ENCODE measurements around the gene GPR108.
"Not testable (repeated sequence)": the region's sequence is repeated elsewhere in the genome, so short reads cannot be mapped to it uniquely, and the experiment has no call there.

Gene GPR108

GRCh38 chr19:6760606-6761005, 23.2 kb upstream of the GPR108 start:
- DNase-seq: no peak

- DNase-seq: no peak
Observed at GRCh38 chr19:6754653-6755463, 17.5 kb upstream of the GPR108 start.

DNA sequence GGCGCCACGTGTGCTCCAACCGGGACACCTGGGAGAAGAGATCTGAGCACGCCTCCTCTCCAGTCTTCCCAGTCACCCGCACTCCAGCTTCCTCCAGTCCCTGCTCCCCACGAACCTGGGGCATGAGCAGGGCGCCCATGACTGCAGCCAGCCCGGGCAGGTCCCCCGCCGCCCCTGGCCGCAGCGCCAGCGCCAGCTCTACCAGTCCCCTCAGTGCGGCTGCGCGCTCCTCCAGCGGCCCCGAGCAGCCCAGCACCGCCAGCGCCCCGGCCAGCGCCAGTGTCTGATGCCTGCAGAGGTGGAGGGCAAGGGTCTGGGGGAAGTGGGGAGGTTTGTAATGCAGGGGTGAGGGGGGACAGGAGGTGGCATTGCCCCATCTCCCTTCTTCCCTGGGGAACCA, 16.8 kb upstream of the GPR108 start:
- no peak for DNase-seq

GRCh38 chr19:6753178-6754031, 16.0 kb upstream of the GPR108 start:
- peak; percentile 81 to 92 for DNase-seq

DNA sequence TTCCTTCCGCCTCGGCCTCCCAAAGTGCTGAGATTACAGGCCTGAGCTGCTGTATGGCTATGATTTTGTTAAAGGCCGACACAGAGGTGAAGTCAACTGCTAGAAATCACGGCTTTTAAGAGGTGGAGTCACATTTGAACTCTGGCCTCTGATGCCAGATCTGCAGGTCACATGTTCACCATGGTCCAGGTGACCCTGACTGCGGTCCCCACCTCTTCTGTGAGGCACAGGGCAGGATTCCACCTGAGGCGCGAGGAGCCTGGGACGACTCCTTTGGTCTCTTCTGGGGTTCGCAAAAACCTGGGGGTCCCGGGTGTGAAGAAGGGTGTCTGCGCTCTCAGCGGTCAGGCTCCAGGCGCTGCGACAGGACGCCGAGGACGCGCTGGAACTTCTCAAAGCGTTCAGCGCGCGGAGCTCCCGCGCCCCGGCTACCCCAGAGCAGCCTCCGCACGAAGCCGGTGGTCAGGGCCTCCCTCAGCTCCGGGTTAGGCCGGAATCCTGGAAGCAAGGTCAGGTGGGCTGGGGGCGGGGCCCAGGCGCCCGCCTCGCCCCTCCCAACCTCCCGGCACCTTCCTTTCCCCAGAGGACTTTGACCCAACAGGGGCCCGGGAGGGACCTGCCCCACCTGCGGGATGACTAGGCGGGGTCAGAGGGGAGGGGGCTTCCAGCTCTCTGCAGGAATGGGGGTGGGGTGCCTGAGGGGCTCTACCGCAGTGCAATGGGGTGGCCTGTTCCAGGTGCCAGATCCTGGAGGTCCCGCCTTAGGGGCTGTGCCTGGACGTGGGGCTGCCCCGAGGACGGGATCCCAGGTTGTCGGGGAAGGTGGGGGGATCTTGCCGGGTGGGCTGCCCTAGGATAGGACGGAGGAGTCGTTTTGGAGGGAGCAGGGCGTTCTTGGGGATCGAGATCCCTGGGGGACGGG, 15.1 kb upstream of the GPR108 start:
- no peak for DNase-seq

GRCh38 chr19:6751189-6751588, 13.8 kb upstream of the GPR108 start:
- no peak for DNase-seq

DNA sequence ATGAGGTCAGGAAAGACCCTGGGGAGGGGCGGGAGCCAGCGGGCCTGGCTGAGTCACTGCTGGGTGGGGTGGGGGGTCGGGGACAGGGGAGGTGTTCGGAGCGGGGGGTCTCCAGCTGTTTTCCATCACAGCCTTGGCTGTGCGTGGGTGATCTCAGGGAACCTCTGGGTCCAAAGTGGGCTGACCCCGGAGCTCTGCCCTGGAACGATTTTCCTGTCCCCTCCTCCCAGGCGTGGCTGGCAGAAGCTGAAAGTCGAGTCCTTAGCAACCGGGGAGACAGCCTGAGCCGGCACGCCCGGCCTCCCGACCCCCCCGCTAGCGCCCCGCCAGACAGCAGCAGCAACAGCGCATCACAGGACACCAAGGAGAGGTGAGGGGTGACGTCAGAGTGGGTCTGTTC, 12.7 kb upstream of the GPR108 start:
- no peak for DNase-seq

- DNase-seq: not testable (repeated sequence)
Observed at GRCh38 chr19:6748543-6748942, 11.2 kb upstream of the GPR108 start.

DNA sequence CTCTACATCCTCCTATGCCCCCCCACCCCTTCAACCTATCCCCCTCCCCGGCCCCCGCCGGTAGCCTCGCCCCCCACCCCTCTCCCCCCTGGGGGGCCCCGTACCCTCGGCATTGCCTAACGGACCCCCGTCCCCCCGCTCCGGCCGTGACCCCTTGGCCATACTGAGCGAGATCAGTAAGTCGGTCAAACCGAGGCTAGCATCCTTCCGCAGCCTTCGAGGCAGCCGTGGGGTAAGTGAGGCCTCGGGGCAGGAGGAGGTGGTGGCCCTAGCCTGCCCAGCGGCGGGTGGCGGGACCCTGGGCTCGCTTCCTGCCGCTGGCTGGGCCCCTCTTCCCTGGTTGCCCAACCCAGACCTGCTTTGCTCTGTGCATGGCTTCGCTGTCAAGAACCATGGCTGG, 8.6 kb upstream of the GPR108 start:
- DNase-seq: no peak

- no peak for DNase-seq
Observed at GRCh38 chr19:6744381-6745301, 7.3 kb upstream of the GPR108 start.

- DNase-seq: no peak
Observed at GRCh38 chr19:6743714-6744380, 6.5 kb upstream of the GPR108 start.

DNA sequence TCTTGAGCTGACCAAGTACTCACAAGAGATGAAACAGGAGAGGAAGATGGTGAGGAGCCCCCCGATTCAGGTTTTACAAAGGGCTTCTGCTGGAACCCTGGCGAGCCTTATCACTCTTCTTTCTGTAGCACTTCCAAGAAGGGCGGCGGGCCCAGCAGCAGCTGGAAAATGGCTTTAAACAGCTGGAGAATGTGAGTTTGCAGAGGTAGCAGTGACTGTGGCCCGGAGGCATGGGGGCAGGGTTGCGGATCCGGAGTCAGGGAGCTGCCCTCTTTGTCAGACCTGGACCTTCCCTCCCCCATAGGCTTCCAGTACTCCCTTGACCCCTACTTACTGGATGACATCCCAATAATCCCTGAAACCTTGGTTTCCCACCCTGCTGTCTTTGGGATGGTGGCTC, 5.7 kb upstream of the GPR108 start:
- no peak for DNase-seq

DNA sequence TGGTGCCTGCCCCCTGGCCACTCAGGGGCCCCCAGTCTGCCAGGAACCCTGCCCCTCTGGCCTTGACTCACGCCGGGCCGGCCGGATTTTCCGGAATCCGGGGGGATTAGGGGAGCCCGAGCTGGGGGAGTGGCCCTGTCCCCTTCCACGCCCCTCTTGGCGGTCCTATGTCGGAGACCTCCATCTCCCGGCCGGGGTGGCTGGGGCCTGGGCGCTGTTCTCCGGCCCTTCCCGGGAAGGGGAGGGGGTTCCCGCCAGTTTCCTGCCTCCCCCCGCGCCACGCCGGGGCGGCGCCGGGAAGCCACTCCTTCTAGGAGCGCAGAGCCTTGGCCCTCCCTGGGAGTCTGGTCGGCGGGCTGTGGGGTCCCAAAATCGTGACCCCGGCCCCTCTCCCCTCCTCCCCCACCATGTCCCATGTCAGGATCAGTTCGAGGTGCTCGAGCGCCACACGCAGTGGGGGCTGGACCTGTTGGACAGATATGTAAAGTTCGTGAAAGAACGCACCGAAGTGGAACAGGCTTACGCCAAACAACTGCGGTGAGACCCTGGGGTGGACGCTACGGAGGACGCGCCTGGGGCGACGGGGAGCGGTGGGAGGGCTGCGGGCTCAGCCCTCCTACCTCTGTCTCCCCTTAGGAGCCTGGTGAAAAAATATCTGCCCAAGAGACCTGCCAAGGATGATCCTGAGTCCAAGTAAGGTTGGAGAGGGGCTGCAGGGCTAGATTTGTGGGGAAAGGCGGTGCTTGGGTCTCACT, 3.4 kb upstream of the GPR108 start:
- DNase-seq: peak in 1 of 2 donors; percentile 57

DNA sequence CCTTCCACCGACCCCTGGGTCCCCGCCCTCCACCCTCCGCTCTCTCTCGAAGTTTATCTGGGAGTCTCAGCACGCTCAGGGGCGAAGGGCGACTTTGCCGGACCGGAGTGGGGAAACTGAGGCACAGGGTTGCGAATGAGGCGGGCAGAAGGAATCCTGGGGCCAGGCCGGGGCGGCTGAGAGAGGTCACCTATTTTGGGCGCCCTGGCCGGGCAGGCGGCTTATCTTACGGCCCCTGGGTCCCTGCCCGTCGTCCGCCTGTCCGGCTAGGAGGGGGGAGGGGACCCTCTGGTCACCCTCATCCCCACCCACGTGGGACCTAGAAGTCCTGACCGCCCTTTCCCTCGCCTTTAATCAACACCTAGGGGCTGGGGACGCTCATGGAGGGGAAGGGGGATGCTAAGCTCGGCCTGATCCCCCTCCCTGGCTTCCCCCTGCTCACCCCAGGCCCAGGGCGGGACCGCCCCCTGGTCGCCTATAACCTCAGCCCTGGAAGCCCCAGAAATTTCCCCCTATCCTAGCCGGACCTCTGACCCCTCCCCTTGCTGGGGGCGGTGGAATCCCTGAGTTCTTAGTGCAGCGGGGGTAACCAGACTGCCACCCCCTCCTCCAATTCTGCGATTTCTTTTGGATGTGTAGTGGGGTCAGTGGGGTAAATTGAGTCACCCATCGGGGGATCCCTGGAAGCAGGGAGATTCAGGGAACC, 2.7 kb upstream of the GPR108 start:
- DNase-seq: peak; percentile 67 to 86

- DNase-seq: peak; percentile 68 to 92
Observed at GRCh38 chr19:6739390-6739882, 2.1 kb upstream of the GPR108 start, which contains the start of gene TRIP10. TSS of gene TRIP10 (plus strand) at chr19:6739680. CDS start at chr19:6739762, 82 bp downstream.

- no peak for DNase-seq
Observed at GRCh38 chr19:6738787-6739389, 1.5 kb upstream of the GPR108 start.

- peak; percentile 75 to 76 for DNase-seq
Observed at GRCh38 chr19:6737873-6738786, 750 bp upstream of the GPR108 start.

DNA sequence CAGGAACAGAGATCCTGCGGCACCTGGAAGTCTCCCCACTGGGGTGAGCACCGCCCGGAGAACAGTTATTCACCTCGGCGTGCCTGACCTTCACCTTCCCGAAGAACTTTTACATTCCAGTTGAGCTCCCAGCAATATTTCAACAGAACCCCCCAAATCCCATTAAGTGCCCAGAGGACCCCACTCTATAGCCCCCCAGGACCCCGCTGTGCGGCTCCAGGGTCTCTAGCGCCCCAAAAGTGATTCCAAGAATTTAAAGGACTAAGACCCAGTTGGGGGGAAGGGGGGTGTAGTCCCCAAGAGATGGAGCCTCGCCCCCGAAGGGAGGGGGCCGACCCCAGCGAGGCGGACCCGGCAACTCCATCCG, 480 bp downstream of the GPR108 start:
- DNase-seq: no peak
